HL-60 (cell line): ENCODE measurements around the gene DNAAF5.

Experiments
- CTCF ChIP-seq: IDR thresholded peaks from one replicate; pipeline ENCODE4 v1.5.1; 2011; ENCODE audit warnings: low read length, control low read depth, inconsistent platforms; ENCODE audit not compliant: insufficient read depth
- GABPA ChIP-seq: IDR thresholded peaks from 2 replicates; pipeline ENCODE4 v1.6.1; 2012; ENCODE audit warnings: low read depth
- POLR2AphosphoS5 ChIP-seq: IDR thresholded peaks from 2 replicates; pipeline ENCODE4 v1.6.1; 2012; ENCODE audit warnings: low read depth
- REST ChIP-seq: IDR thresholded peaks from 2 replicates; pipeline ENCODE4 v1.6.1; 2012; ENCODE audit warnings: low read depth; ENCODE audit not compliant: insufficient replicate concordance
- SPI1 ChIP-seq: IDR thresholded peaks from 2 replicates; pipeline ENCODE4 v1.6.1; 2012; ENCODE audit warnings: low read depth, mild to moderate bottlenecking, borderline replicate concordance

DNA sequence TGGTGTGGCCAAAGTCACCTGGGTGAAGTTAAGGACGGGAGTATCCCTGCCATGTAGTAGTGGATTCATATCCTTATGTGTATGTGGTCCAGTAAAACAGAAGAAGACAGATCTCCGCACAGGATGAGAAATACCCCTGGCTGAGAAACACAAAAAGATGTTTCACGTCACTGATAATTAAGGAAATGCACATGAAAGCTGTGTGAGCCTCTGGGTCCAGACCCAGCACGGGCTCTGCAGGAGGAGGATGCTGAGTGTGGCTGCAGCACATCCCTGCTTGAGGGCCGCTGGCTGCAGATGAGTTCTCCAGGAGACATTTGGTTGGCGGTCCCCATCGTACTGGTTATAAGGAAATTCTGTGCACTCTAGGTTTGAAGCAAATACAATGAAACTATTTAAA, 97.6 kb downstream of the DNAAF5 start:
- no peak for TF ChIP-seq CTCF
- no peak for TF ChIP-seq GABPA
- no peak for TF ChIP-seq REST
- TF ChIP-seq POLR2AphosphoS5: no peak
- no peak for TF ChIP-seq SPI1
